Spleen (tissue), 11 donors: ENCODE measurements around the gene PIK3R6. TPM values are rescaled to one million over a fixed set of nuclear protein-coding genes. Genes with fewer than 3 reads are reported as not detected.
A peak's percentile ranks its signal among the peaks of the same experiment; 100 is the strongest.

Source experiments
- DNase-seq: peaks from one replicate; pipeline ENCODE4 v3.0.0-alpha.2; 2020
- H3K27ac ChIP-seq, 8 donors: fragments of 200-600 bp; sonication (generic) in 7 of 8; 1 replicate in 4 of 8; 2 replicates in 4 of 8; pipeline versions ENCODE4 v1.5.0 to v1.8.0; 2016 to 2021; ENCODE audit warnings: inconsistent platforms in 4 of 8, mild to moderate bottlenecking in 4 of 8, moderate library complexity in 1 of 8
- H3K27me3 ChIP-seq, 7 donors: fragments of 200-600 bp; sonication (generic) in 6 of 7; replicated peaks in 1 of 7; 1 replicate in 4 of 7; 2 replicates in 3 of 7; pipeline versions ENCODE4 v1.5.0 to v1.8.0; 2016 to 2021; ENCODE audit warnings: inconsistent platforms in 3 of 7, mild to moderate bottlenecking in 1 of 7
- H3K36me3 ChIP-seq, 6 donors: fragments of 200-600 bp; sonication (generic) in 5 of 6; 1 replicate in 4 of 6; 2 replicates in 2 of 6; pipeline versions ENCODE4 v1.5.0 to v1.8.0; 2016 to 2021; ENCODE audit warnings: inconsistent platforms in 2 of 6
- H3K4me1 ChIP-seq, 6 donors: fragments of 200-600 bp; sonication (generic) in 5 of 6; 1 replicate in 3 of 6; 2 replicates in 3 of 6; pipeline versions ENCODE4 v1.5.0 to v1.8.0; 2016 to 2021; ENCODE audit warnings: inconsistent platforms in 3 of 6
- H3K4me3 ChIP-seq, 8 donors: fragments of 200-600 bp; sonication (generic) in 7 of 8; 1 replicate in 4 of 8; 2 replicates in 4 of 8; pipeline versions ENCODE4 v1.5.0 to v1.8.0; 2016 to 2021; ENCODE audit warnings: inconsistent platforms in 4 of 8, mild to moderate bottlenecking in 4 of 8, moderate library complexity in 2 of 8
- H3K9me3 ChIP-seq, 8 donors: fragments of 200-600 bp; sonication (generic) in 7 of 8; 1 replicate in 4 of 8; 2 replicates in 4 of 8; pipeline versions ENCODE4 v1.5.0 to v1.8.0; 2016 to 2021; ENCODE audit warnings: inconsistent platforms in 4 of 8
- CTCF ChIP-seq, 11 experiments: fragments of 200-600 bp in 7 of 11; fragments of 450-650 bp in 4 of 11; sonication (generic) in 4 of 11; IDR thresholded peaks in 8 of 11; conservative IDR thresholded peaks in 3 of 11; 1 replicate in 7 of 11; 2 replicates in 4 of 11; pipeline versions ENCODE4 v1.4.0 to v1.8.0; 2016 to 2021; ENCODE audit warnings: antibody characterized with exemption in 11 of 11, inconsistent platforms in 4 of 11, mild to moderate bottlenecking in 1 of 11
- POLR2A ChIP-seq, 3 donors: fragments of 450-650 bp; IDR thresholded peaks; one replicate each; pipeline ENCODE4 v1.5.1; 2017; ENCODE audit warnings: antibody characterized with exemption in 3 of 3, mild to moderate bottlenecking in 1 of 3
- POLR2AphosphoS5 ChIP-seq, 3 donors: sonication (generic); formaldehyde crosslinking; IDR thresholded peaks; one replicate each; pipeline ENCODE4 v1.5.1; 2017; ENCODE audit warnings: antibody characterized with exemption in 3 of 3
- WGBS, 5 donors: extraction: QIAGEN DNeasy Blood & Tissue Kit in 3 of 5; methylation state at CpG; one replicate each; pipeline versions ENCODE4 v1.1.5 to v1.1.7; 2013 to 2018; 5-methylcytosine and 5-hydroxymethylcytosine counted together
- intact Hi-C: fragments of 100-400 bp; cut with DNase I; formaldehyde crosslinking; loops from one replicate; pipeline ENCODE4 v1.15.0; 2023; ENCODE audit warnings: low total_unique reads
- polyA plus RNA-seq, 3 donors: library from polyadenylated mRNA; stranded (reverse); fragments of 200-250 nt; gene quantifications; one replicate each; pipeline ENCODE4 v1.2.1, GENCODE V29; 2013
- total RNA-seq, 7 donors: library from RNA; depleted of rRNA in 3 of 7; stranded (reverse); fragments of >200 nt in 3 of 7; fragmentation: NEBNext Ultra II Directional in 4 of 7; extraction: Animal tissue kit (Norgen Biotek cat#: 25700) in 4 of 7; gene quantifications; one replicate each; pipeline versions ENCODE4 v1.1.0 to v1.2.1, GENCODE V29; 2016 to 2021
- donor health status: healthy with polysubstance abuse.
- donor health status: DM: no; HTN: no; CAD: no; lungs with moderate emphysema.
- donor health status: DM: no; HTN: no; CAD: no.
- donor health status: Bipolar disorder and iron deficiency.
- donor health status: healthy.
- donor health status: DM: no; HTN: no; CAD: no.
- donor health status: DM: yes; HTN: yes; CAD: no.

The PIK3R6 gene
- total and polyA plus RNA-seq, 10 donors: 1.3 to 9.6 (median 6.5) TPM

GRCh38 chr17:8859804-8860430, 7.6 kb downstream of the PIK3R6 start:
- DNase-seq: no peak
- peaks cover 13 to 70% (median 40%) of the 10 kb centered on the region in 6 donors for H3K4me1 ChIP-seq

DNA sequence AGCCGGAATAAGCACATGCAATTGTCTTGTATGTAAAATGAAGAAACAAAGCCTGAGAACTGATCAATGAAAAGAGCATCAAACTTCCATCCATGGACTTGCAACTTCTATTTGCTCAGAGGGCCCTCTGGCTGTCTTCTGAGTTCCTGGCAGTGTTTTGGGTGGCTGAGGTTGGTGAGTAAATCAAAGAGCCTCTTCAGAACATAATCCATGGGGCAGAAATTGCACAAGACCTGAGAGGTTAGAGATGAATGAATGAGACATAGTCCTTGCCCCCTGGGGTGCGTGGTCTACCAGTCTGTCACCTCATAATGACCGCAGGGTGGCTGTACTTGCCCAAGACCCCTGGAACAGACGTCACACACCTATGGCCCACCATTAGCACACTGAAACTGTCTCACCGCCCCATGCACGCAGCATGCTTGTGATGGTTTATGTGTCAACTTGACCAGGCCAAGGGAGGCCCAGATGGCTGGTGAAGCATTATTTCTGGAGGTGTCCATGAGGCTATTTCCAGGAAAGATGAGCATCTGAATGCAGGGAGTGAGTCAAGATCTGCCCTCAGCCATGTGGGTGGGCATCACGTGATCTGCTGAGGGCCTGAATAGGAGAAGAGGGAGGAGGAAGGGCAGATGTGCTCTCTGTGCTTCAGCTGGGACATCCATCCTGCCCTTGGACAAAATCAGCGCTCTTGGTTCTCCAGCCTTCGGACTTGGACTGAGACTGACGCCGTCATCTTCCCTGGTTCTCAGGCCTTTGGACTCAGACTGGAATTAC, 8.3 kb downstream of the PIK3R6 start:
- Histone ChIP-seq H3K9me3 (no peaks in the 10 kb centered on the region), H3K27me3 (no peaks in the 10 kb centered on the region), H3K4me3 (no peak overlapping the region), H3K4me1 (peaks cover 13 to 68% (median 40%) of the 10 kb centered on the region in 6 donors), H3K27ac (peak overlapping the region in 6 of 8 donors; percentile 51 to 80 (median 72)), H3K36me3 (no peaks in the 10 kb centered on the region)
- no peak for TF ChIP-seq POLR2AphosphoS5 (IDR thresholded peaks at IDR 0.05)
- no peak for TF ChIP-seq CTCF (IDR thresholded peaks at IDR 0.05 in 8 of 11, conservative IDR thresholded peaks at IDR 0.05 in 3 of 11)
- no peak for TF ChIP-seq POLR2A (IDR thresholded peaks at IDR 0.05)
- intact Hi-C loops: no loop called here
- WGBS, 5 donors: 67 to 84% (median 72%) methylated on average over 10 to 11 of the region's 11 CpGs
- DNase-seq: no peak

More at GRCh38 chr17:8859804-8860430, 7.6 kb downstream of the PIK3R6 start:
- TF ChIP-seq CTCF (IDR thresholded peaks at IDR 0.05 in 8 of 11, conservative IDR thresholded peaks at IDR 0.05 in 3 of 11) (no peak), POLR2AphosphoS5 (IDR thresholded peaks at IDR 0.05) (no peak), POLR2A (IDR thresholded peaks at IDR 0.05) (no peak)
- H3K9me3 ChIP-seq: no peaks in the 10 kb centered on the region
- no peaks in the 10 kb centered on the region for H3K36me3 ChIP-seq
- intact Hi-C loops: no loop called here
- H3K4me3 ChIP-seq: no peak overlapping the region
- peaks cover 0 to 3% (median 0%) of the 10 kb centered on the region in 7 donors for H3K27me3 ChIP-seq
- no peak overlapping the region for H3K27ac ChIP-seq
- 89 to 96% (median 93%) methylated on average over 14 of the region's 14 CpGs for WGBS, 5 donors

GRCh38 chr17:8857919-8858318, 9.6 kb downstream of the PIK3R6 start:
- 3 to 9% (median 4%) methylated on average over 5 of the region's 5 CpGs for WGBS, 5 donors
- Histone ChIP-seq H3K4me1 (peaks cover 13 to 68% (median 40%) of the 10 kb centered on the region in 6 donors), H3K27ac (peak overlapping the region in 7 of 8 donors; percentile 43 to 80 (median 69)), H3K36me3 (no peaks in the 10 kb centered on the region), H3K27me3 (no peaks in the 10 kb centered on the region), H3K9me3 (no peaks in the 10 kb centered on the region), H3K4me3 (peak overlapping the region in 1 of 8 donors; percentile 21)
- intact Hi-C loops: no loop called here
- TF ChIP-seq CTCF (IDR thresholded peaks at IDR 0.05 in 8 of 11, conservative IDR thresholded peaks at IDR 0.05 in 3 of 11) (no peak), POLR2AphosphoS5 (IDR thresholded peaks at IDR 0.05) (peak in 2 of 3 donors; percentile 36 to 66), POLR2A (IDR thresholded peaks at IDR 0.05) (no peak)
- DNase-seq: no peak
